Kidney epithelial cell (primary cell): ENCODE data around the gene KCNV2. TPM values are rescaled to one million over a fixed set of nuclear protein-coding genes. Genes with fewer than 3 reads are reported as not detected.

ENCODE experiments used
- DNase-seq: peaks from one replicate; pipeline ENCODE4 v3.0.0-alpha.2; 2010; ENCODE audit warnings: low read depth
- H3K27me3 ChIP-seq: 2 replicates; pipeline ENCODE4 v1.6.0; 2011; ENCODE audit warnings: low read length; ENCODE audit not compliant: control insufficient read depth, insufficient read depth
- H3K36me3 ChIP-seq: 2 replicates; pipeline ENCODE4 v1.5.1; 2011; ENCODE audit warnings: low read length; ENCODE audit not compliant: control insufficient read depth, insufficient read depth
- H3K4me3 ChIP-seq: 2 replicates; pipeline ENCODE4 v1.5.1; 2011; ENCODE audit warnings: low read depth, mild to moderate bottlenecking, control low read depth, low read length
- CTCF ChIP-seq: IDR thresholded peaks from 2 replicates; pipeline ENCODE4 v1.5.1; 2011; ENCODE audit warnings: mild to moderate bottlenecking, moderate library complexity, low read length, control low read depth, inconsistent platforms; ENCODE audit not compliant: insufficient read depth, poor library complexity, severe bottlenecking
- total RNA-seq: library from RNA; depleted of rRNA; stranded (reverse); fragments of >200 nt; gene quantifications from 2 replicates; pipeline ENCODE4 v1.2.3, GENCODE V29; 2015

Gene KCNV2
- total RNA-seq, 1 donor from 2014 or later = not detected

DNA sequence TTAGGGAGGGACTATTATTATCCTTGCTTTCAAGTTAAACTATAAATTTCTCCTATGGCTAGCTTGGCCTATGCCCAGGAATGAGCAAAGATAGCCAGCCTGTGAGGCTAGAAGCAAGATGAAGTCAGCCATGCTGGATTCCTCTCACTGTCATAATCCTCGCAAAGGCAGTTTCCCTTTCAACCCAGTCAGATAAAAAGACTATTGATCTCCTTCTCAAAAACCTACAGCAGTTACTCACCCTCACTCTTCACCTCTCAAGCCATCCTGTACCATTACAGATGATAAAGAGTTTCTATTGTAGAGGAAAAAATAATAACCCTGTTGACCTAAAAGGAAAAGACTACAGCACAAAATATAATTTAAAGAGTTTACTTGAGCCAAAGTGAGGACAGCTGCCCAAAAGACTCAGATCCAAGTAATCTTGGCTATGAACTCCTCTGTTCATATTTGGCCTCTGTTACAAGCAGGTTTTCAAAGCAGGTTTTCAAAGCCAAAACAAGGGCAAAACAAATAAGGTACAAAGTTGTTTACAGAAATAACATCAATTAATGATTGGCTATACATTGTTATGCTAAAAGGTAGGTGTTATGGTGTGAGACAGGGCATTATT lies 41.7 kb downstream of the KCNV2 start:
- H3K4me3 ChIP-seq = no peak overlapping the region
- DNase-seq = no peak
- no peak for TF ChIP-seq CTCF
- H3K36me3 ChIP-seq = no peaks in the 10 kb centered on the region
- H3K27me3 ChIP-seq = no peaks in the 10 kb centered on the region

DNA sequence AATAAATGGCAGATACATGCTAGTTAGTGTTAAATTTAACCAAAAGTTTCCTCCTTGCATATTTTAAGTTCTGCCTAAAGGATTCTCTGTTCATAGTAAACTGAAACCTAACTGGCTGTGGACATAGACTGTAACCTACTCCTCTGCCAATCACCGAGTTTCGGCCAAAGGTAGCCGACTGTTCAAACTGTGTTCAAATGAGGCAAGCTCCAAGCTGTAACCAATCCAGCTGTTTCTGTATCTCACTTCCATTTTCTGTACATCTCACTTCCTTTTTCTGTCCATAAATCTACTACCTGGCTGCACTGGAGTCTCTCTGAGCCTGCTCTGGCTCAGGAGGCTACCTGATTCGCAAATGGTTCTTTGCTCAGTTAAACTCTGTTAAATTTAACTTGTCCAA lies 44.1 kb downstream of the KCNV2 start:
- no peak for DNase-seq
- TF ChIP-seq CTCF = no peak
- H3K4me3 ChIP-seq = no peak overlapping the region
- no peaks in the 10 kb centered on the region for H3K27me3 ChIP-seq
- no peaks in the 10 kb centered on the region for H3K36me3 ChIP-seq

DNA sequence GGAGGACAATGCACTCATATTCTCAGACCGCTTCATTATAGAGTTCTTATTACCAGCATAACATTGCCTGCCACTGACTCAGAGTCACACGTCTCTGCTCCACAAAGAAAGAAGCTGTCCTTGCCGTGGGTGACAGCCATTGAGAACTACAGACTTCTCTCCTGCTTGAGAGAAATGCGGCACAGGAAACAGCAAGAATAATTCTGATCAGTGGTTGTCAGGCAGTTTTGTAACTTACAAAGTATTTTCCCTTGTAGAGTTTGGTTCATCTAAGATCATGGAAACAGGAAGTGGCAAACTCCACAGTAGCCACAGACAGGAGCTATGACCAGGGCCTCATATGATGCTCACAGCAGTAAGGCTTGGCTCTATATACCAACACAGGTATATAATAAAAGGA lies 47.0 kb downstream of the KCNV2 start:
- H3K36me3 ChIP-seq = no peaks in the 10 kb centered on the region
- no peaks in the 10 kb centered on the region for H3K27me3 ChIP-seq
- H3K4me3 ChIP-seq = no peak overlapping the region
- TF ChIP-seq CTCF = no peak
- DNase-seq = no peak

DNA sequence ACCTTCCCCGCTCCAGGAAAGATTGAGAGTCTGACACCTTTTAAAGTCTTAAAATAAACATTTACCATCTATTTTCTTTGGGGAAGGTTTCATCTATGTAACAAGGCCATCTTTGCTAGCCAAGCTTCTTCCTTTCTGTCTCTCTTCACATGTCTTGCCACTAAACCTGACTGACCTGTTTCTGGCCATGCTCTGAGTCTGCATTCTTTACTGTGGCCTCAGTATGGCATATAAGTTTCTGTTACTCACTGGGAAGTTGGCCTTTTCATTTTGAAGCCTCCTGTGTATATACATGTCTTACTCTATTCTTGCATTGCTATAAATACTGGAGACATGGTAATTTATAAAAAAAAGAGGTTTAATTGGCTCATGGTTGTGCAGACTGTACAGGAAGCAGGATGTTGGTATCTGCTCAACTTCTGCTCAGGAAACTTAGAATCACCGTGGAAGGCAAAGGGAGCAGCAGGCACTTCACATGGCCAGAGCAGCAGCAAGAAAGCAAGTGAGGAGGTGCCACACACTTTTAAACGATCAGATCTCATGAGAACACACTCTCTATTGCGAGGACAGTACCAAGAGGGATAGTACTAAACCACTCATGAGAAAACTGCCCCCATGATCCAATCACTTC lies 48.1 kb downstream of the KCNV2 start:
- Histone ChIP-seq H3K27me3 (no peaks in the 10 kb centered on the region), H3K4me3 (no peak overlapping the region), H3K36me3 (no peaks in the 10 kb centered on the region)
- no peak for DNase-seq
- TF ChIP-seq CTCF = no peak

GRCh38 chr9:2767800-2768677 lies 50.7 kb downstream of the KCNV2 start:
- TF ChIP-seq CTCF = no peak
- Histone ChIP-seq H3K27me3 (no peaks in the 10 kb centered on the region), H3K36me3 (no peaks in the 10 kb centered on the region), H3K4me3 (no peak overlapping the region)
- no peak for DNase-seq
